Measurements from ENCODE around the gene GPI. TPM values are rescaled to one million over a fixed set of nuclear protein-coding genes. Genes with fewer than 3 reads are reported as not detected.
A peak's percentile ranks its signal among the peaks of the same experiment; 100 is the strongest.

GPI gene
- total RNA-seq, 4 donors from 2014 or later, result 118 to 446 (median 224) TPM

DNA sequence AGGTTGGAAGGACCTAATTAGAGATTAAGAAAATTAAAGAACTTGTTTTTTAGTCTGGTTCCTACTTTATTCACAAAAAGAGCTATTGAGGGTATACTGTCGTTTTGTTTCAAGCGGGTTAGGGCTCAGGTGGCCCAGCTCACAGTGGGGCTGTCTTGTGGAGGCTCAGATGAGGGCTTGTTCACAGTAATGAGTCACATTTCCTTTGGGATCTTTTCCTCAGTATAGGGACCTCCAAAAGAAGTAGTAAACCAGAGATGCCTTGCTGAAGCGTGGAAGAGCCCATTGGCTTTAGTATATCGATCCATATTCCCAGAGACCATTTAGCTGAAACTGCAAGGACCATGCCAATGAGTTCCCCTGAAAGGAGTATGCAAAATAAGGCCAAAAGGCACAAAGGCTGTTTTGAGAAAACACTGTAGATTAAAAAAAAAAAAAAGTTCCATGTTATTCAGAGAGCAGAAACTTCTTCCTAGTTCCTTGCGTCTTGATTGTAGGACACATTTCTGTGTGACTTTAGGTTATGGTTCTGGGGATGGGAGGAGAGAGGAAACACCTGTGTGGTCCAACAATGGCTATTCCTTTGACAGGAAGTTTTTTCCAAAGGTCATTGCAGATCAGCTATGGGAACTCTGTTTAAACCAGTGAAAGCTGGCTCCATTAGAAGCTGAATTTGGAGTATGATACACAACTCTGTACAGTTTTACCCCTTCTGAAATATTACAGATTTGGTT lies 32.8 kb upstream of the GPI start:
- H3K36me3 ChIP-seq, result peaks cover 11 to 36% of the 10 kb centered on the region in 2 donors
- TF ChIP-seq, protein P1, sequence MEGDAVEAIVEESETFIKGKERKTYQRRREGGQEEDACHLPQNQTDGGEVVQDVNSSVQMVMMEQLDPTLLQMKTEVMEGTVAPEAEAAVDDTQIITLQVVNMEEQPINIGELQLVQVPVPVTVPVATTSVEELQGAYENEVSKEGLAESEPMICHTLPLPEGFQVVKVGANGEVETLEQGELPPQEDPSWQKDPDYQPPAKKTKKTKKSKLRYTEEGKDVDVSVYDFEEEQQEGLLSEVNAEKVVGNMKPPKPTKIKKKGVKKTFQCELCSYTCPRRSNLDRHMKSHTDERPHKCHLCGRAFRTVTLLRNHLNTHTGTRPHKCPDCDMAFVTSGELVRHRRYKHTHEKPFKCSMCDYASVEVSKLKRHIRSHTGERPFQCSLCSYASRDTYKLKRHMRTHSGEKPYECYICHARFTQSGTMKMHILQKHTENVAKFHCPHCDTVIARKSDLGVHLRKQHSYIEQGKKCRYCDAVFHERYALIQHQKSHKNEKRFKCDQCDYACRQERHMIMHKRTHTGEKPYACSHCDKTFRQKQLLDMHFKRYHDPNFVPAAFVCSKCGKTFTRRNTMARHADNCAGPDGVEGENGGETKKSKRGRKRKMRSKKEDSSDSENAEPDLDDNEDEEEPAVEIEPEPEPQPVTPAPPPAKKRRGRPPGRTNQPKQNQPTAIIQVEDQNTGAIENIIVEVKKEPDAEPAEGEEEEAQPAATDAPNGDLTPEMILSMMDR (IDR thresholded peaks at IDR 0.05), result no peak
- no peak for TF ChIP-seq POLR2A (IDR thresholded peaks at IDR 0.05)
- peak overlapping the region; percentile 5 to 53 (median 25) for H3K27ac ChIP-seq
- 85 to 88% methylated on average over 5 of the region's 5 CpGs for WGBS, 2 donors
- no peaks in the 10 kb centered on the region for H3K9me3 ChIP-seq
- no peaks in the 10 kb centered on the region for H3K27me3 ChIP-seq
- intact Hi-C loops (cut with DNase I), result loop anchor here (10.0 kb wide), 1 partner anchor 77 kb away; the partner anchor contains the start of gene GARRE1
- no peak overlapping the region for H3K4me3 ChIP-seq (replicated peaks in 1 of 3)
- no peak for DNase-seq
- H3K4me1 ChIP-seq, result peaks cover 0 to 14% of the 10 kb centered on the region in 2 donors

DNA sequence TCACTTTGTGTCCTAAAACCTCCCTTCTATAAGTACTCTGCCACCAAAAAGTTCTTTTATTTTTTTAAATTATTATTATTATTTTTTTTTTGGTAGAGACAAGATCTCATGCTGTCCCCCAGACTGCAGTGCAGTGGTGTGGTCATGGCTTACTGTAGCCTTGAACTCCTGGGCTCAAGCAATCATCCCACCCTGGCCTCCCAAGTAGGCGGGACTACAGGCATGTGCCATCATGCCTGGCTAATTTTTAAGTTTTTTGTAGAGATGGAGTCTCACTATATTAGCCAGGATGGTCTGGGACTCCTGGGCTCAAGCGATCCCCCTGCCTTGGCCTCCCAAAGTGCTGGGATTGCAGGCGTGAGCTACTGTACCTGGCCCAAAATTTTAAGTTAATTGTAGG lies 29.1 kb upstream of the GPI start:
- peaks cover 0 to 25% of the 10 kb centered on the region in 2 donors for H3K4me1 ChIP-seq
- intact Hi-C loops (cut with DNase I), result loop anchor here (10.0 kb wide), 1 partner anchor 81 kb away; the partner anchor contains the start of gene GARRE1
- H3K27ac ChIP-seq, result peak overlapping the region; percentile 43 to 66 (median 54)
- H3K9me3 ChIP-seq, result no peaks in the 10 kb centered on the region
- H3K4me3 ChIP-seq (replicated peaks in 1 of 3), result no peak overlapping the region
- 91 to 100% methylated on average over 3 of the region's 3 CpGs for WGBS, 2 donors
- no peak for DNase-seq
- no peaks in the 10 kb centered on the region for H3K27me3 ChIP-seq
- peaks cover 17 to 34% of the 10 kb centered on the region in 2 donors for H3K36me3 ChIP-seq
- no peak for TF ChIP-seq POLR2A (IDR thresholded peaks at IDR 0.05)
- TF ChIP-seq, protein P1 (IDR thresholded peaks at IDR 0.05), result no peak

DNA sequence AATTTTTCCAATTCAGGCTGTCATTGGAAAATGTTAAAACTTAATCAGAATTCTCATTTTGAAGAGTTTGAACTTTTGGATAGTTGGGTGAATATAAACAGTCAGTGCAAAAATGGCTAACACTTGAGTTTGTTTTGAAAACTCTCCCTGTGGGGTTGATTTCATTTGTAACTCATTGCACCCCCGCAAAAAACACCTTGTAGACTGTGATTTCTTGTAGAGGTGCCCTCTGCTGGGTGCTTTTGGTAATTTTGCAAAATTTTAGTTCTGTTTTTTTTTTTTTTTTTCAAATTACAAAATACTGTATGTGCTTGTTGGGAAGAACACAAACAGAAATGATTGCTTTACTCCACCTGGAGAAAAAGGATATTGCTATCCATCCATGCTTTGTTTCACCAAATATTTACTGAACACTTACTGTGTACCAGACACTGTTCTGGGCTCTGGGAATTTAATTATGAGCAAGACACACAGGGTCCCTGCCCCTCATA lies 28.2 kb upstream of the GPI start:
- 0 to 3% methylated on average over 1 of the region's 1 CpG for WGBS, 2 donors
- no peak for TF ChIP-seq POLR2A (IDR thresholded peaks at IDR 0.05)
- TF ChIP-seq, protein P1 (IDR thresholded peaks at IDR 0.05), result peak; percentile 41 to 76 (median 50)
- H3K27ac ChIP-seq, result peak overlapping the region; percentile 43 to 66 (median 54)

DNA sequence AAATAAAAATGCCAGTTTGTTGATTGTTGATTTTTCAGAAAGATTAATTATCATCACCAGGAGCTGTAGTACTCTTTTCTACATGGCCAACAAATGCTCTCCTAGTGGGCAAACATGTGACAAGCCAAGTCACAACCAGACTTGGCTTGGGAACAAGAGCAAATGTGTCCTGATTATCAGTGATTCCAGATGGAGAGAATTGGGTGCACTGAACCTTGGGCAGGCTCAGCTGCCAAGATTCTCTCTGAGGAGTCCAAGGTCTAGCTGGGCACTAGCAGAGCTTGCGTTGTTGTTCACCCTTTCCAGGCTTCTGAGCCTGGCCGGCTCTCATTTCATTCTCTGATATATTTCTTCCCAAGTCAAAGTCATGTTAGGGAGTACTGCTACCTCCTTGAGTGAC lies 27.3 kb upstream of the GPI start:
- WGBS, 2 donors, result 31 to 41% methylated on average over 2 of the region's 2 CpGs
- no peak for TF ChIP-seq POLR2A (IDR thresholded peaks at IDR 0.05)
- TF ChIP-seq, protein P1 (IDR thresholded peaks at IDR 0.05), result no peak
- no peaks in the 10 kb centered on the region for H3K27me3 ChIP-seq
- intact Hi-C loops (cut with DNase I), result loop anchor here (10.0 kb wide), 1 partner anchor 83 kb away; the partner anchor contains the start of gene GARRE1
- peak overlapping the region; percentile 1 to 48 (median 21) for H3K27ac ChIP-seq
- H3K36me3 ChIP-seq, result peaks cover 31 to 38% of the 10 kb centered on the region in 2 donors
- no peaks in the 10 kb centered on the region for H3K9me3 ChIP-seq
- peak; percentile 77 to 81 for DNase-seq
- H3K4me1 ChIP-seq, result peaks cover 0 to 25% of the 10 kb centered on the region in 2 donors
- H3K4me3 ChIP-seq (replicated peaks in 1 of 3), result no peak overlapping the region

More for the DNA sequence above, 28.2 kb upstream of the GPI start:
- DNase-seq, result peak in 1 of 2 donors; percentile 38
- H3K9me3 ChIP-seq, result no peaks in the 10 kb centered on the region
- H3K36me3 ChIP-seq, result peaks cover 22 to 34% of the 10 kb centered on the region in 2 donors
- no peak overlapping the region for H3K4me3 ChIP-seq (replicated peaks in 1 of 3)
- intact Hi-C loops (cut with DNase I), result loop anchor here (10.0 kb wide), 1 partner anchor 82 kb away; the partner anchor contains the start of gene GARRE1
- peaks cover 0 to 25% of the 10 kb centered on the region in 2 donors for H3K4me1 ChIP-seq
- H3K27me3 ChIP-seq, result no peaks in the 10 kb centered on the region
